ENCODE data around the gene URI1. TPM values are rescaled to one million over a fixed set of nuclear protein-coding genes. Genes with fewer than 3 reads are reported as not detected.

Gene URI1
- total and polyA plus RNA-seq, 2 donors (not counting 1 experiment from before 2014, with no cell fraction given): 21.3 to 54.2 TPM

- Histone ChIP-seq H3K9ac (ENCODE audit: low read length) (no peak overlapping the region), H2AFZ (ENCODE audit: insufficient read depth, low read depth, low read length, poor library complexity, severe bottlenecking) (no peak overlapping the region), H3K4me1 (ENCODE audit: control insufficient read depth in 2 of 2, insufficient read depth in 2 of 2, low read length in 2 of 2) (no peaks in the 10 kb centered on the region), H3K79me2 (ENCODE audit: control insufficient read depth, insufficient read depth, low read length) (no peaks in the 10 kb centered on the region), H3K4me2 (replicated peaks; ENCODE audit: low read depth, low read length, poor library complexity, severe bottlenecking) (no peak overlapping the region), H3K27ac (ENCODE audit: low read length in 2 of 2) (no peak overlapping the region), H3K9me3 (ENCODE audit: control extremely low read depth in 1 of 3, control insufficient read depth in 2 of 3, insufficient read depth in 1 of 3, low read length in 2 of 3) (peaks cover 0 to 8% (median 1%) of the 10 kb centered on the region in 3 donors), H3K36me3 (replicated peaks in 1 of 2; ENCODE audit: control extremely low read depth in 1 of 2, control insufficient read depth in 1 of 2, extremely low read depth in 1 of 2, insufficient read depth in 2 of 2, low read length in 1 of 2) (no peaks in the 10 kb centered on the region), H3K27me3 (replicated peaks in 1 of 4; ENCODE audit: control extremely low read depth in 1 of 4, control insufficient read depth in 3 of 4, insufficient read depth in 4 of 4, low read length in 3 of 4) (no peaks in the 10 kb centered on the region), H4K20me1 (ENCODE audit: control insufficient read depth, insufficient read depth, low read length, poor library complexity, severe bottlenecking) (no peaks in the 10 kb centered on the region), H3K4me3 (ENCODE audit: control extremely low read depth in 1 of 5, extremely low read depth in 1 of 5, insufficient read depth in 1 of 5, low read depth in 2 of 5, low read length in 4 of 5) (no peak overlapping the region)
- TF ChIP-seq CTCF (IDR thresholded peaks at IDR 0.05): no peak
- no peak for TF ChIP-seq EZH2 (IDR thresholded peaks at IDR 0.05; ENCODE audit: borderline replicate concordance, insufficient read depth, low read depth, low read length, poor library complexity, severe bottlenecking)
- H3K27ac Mint-ChIP-seq: no peak overlapping the region
- H3K27me3 Mint-ChIP-seq: no peaks in the 10 kb centered on the region
- no peaks in the 10 kb centered on the region for H3K4me1 Mint-ChIP-seq
- no peaks in the 10 kb centered on the region for H3K9me3 Mint-ChIP-seq (ENCODE audit: insufficient read depth)
- DNase-seq (no peak), ATAC-seq (ENCODE audit: low read depth) (no peak)
- intact Hi-C loops (cut with micrococcal nuclease): no loop called here
- no peak overlapping the region for H3K4me3 Mint-ChIP-seq
- POLR2A ChIA-PET: no interaction called here
- CTCF ChIA-PET: no interaction called here
- no CpG with 5 or more reads among the region's 2 CpGs for WGBS (ENCODE audit: insufficient coverage)
Measured at GRCh38 chr19:30054210-30054609, 112.2 kb downstream of the URI1 start.

- Histone ChIP-seq H3K36me3 (replicated peaks in 1 of 2; ENCODE audit: control extremely low read depth in 1 of 2, control insufficient read depth in 1 of 2, extremely low read depth in 1 of 2, insufficient read depth in 2 of 2, low read length in 1 of 2) (no peaks in the 10 kb centered on the region), H3K9me3 (ENCODE audit: control extremely low read depth in 1 of 3, control insufficient read depth in 2 of 3, insufficient read depth in 1 of 3, low read length in 2 of 3) (peaks cover 0 to 8% (median 1%) of the 10 kb centered on the region in 3 donors), H4K20me1 (ENCODE audit: control insufficient read depth, insufficient read depth, low read length, poor library complexity, severe bottlenecking) (no peaks in the 10 kb centered on the region), H3K9ac (ENCODE audit: low read length) (no peak overlapping the region), H3K4me3 (ENCODE audit: control extremely low read depth in 1 of 5, extremely low read depth in 1 of 5, insufficient read depth in 1 of 5, low read depth in 2 of 5, low read length in 4 of 5) (no peak overlapping the region), H3K4me1 (ENCODE audit: control insufficient read depth in 2 of 2, insufficient read depth in 2 of 2, low read length in 2 of 2) (no peaks in the 10 kb centered on the region), H3K79me2 (ENCODE audit: control insufficient read depth, insufficient read depth, low read length) (no peaks in the 10 kb centered on the region), H3K27ac (ENCODE audit: low read length in 2 of 2) (no peak overlapping the region), H2AFZ (ENCODE audit: insufficient read depth, low read depth, low read length, poor library complexity, severe bottlenecking) (no peak overlapping the region), H3K27me3 (replicated peaks in 1 of 4; ENCODE audit: control extremely low read depth in 1 of 4, control insufficient read depth in 3 of 4, insufficient read depth in 4 of 4, low read length in 3 of 4) (no peaks in the 10 kb centered on the region), H3K4me2 (replicated peaks; ENCODE audit: low read depth, low read length, poor library complexity, severe bottlenecking) (no peak overlapping the region)
- intact Hi-C loops (cut with micrococcal nuclease): no loop called here
- POLR2A ChIA-PET: no interaction called here
- Mint-ChIP-seq H3K27ac (no peak overlapping the region), H3K27me3 (peaks cover 2% of the 10 kb centered on the region), H3K9me3 (ENCODE audit: insufficient read depth) (no peaks in the 10 kb centered on the region), H3K4me1 (no peaks in the 10 kb centered on the region), H3K4me3 (no peak overlapping the region)
- DNase-seq (no peak), ATAC-seq (ENCODE audit: low read depth) (no peak)
- CTCF ChIA-PET: no interaction called here
- WGBS (ENCODE audit: insufficient coverage): 100% methylated on average over 1 of the region's 2 CpGs
- TF ChIP-seq EZH2 (IDR thresholded peaks at IDR 0.05; ENCODE audit: borderline replicate concordance, insufficient read depth, low read depth, low read length, poor library complexity, severe bottlenecking): no peak
Measured at GRCh38 chr19:30056580-30056979, 114.5 kb downstream of the URI1 start.
